ENCODE results near the gene UBA5.
A peak's percentile ranks its signal among the peaks of the same experiment; 100 is the strongest.

The UBA5 gene

DNA sequence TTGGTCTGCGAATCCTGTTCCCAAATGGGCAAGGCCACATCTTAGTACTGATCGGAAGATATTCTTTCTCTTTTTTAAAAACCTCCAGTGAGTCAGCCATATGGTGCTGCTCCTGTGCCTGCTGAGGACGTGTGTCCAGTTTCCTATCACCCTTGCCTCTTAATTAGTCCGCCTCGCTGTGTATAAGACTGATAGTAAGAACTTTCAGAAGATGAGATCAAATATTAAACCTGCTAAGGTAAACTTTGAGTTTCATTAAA lies 612 bp downstream of the UBA5 start:
- H3K36me3 ChIP-seq (ENCODE audit: control insufficient read depth, insufficient read depth, low read length): no peaks in the 10 kb centered on the region
- H3K27me3 ChIP-seq (replicated peaks; ENCODE audit: control insufficient read depth, insufficient read depth, low read length): no peaks in the 10 kb centered on the region
- TF ChIP-seq, protein P1, sequence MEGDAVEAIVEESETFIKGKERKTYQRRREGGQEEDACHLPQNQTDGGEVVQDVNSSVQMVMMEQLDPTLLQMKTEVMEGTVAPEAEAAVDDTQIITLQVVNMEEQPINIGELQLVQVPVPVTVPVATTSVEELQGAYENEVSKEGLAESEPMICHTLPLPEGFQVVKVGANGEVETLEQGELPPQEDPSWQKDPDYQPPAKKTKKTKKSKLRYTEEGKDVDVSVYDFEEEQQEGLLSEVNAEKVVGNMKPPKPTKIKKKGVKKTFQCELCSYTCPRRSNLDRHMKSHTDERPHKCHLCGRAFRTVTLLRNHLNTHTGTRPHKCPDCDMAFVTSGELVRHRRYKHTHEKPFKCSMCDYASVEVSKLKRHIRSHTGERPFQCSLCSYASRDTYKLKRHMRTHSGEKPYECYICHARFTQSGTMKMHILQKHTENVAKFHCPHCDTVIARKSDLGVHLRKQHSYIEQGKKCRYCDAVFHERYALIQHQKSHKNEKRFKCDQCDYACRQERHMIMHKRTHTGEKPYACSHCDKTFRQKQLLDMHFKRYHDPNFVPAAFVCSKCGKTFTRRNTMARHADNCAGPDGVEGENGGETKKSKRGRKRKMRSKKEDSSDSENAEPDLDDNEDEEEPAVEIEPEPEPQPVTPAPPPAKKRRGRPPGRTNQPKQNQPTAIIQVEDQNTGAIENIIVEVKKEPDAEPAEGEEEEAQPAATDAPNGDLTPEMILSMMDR (IDR thresholded peaks at IDR 0.05; ENCODE audit: insufficient read depth, low read length, poor library complexity, severe bottlenecking): peak; percentile 9
- no peak for DNase-seq (ENCODE audit: extremely low read depth, insufficient read length)
- peak overlapping the region; percentile 95 for H3K4me3 ChIP-seq (replicated peaks; ENCODE audit: low read depth, low read length)

DNA sequence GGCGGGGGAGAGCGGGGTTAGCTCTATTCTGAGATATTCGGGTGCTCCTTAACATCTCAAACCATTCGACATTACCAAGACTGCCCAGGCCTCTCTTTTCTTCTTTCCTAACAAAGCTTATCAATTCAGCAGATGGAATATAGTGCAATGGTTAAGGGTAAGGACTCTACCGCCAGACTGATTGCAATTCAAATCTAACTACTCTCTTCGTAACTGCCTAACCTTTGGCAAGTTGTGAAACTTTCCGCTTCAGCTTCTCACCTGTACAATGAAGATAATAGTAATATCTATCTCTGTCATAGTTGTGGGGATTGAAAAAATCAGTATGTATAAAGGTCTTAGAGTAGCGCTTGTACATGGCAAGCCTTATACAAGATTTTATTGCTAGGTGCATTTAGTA lies 972 bp downstream of the UBA5 start:
- Histone ChIP-seq H3K27me3 (replicated peaks; ENCODE audit: control insufficient read depth, insufficient read depth, low read length) (no peaks in the 10 kb centered on the region), H3K4me3 (replicated peaks; ENCODE audit: low read depth, low read length) (peak overlapping the region; percentile 95), H3K36me3 (ENCODE audit: control insufficient read depth, insufficient read depth, low read length) (no peaks in the 10 kb centered on the region)
- TF ChIP-seq, protein P1 (IDR thresholded peaks at IDR 0.05; ENCODE audit: insufficient read depth, low read length, poor library complexity, severe bottlenecking): no peak
- DNase-seq (ENCODE audit: extremely low read depth, insufficient read length): no peak

DNA sequence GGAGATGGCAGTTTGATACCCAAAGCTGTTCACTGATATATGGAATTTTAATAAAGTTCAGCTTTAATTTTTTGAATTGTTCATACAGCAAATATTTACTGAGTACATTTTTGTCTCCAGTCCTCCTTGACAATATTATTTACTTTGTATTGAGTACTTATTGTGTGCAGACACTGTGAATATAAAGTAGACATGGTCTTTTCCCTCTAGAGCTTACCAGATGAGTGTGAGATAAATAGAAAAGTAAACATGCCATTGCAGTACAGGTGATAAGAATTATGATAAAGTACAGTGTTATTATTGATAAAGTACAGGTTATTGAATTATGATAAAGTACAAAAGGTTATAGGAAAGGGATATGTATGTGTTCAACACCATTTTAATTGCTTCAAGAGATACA lies 2.1 kb downstream of the UBA5 start:
- TF ChIP-seq, protein P1 (IDR thresholded peaks at IDR 0.05; ENCODE audit: insufficient read depth, low read length, poor library complexity, severe bottlenecking): no peak
- H3K36me3 ChIP-seq (ENCODE audit: control insufficient read depth, insufficient read depth, low read length): no peaks in the 10 kb centered on the region
- H3K27me3 ChIP-seq (replicated peaks; ENCODE audit: control insufficient read depth, insufficient read depth, low read length): no peaks in the 10 kb centered on the region
- peak overlapping the region; percentile 95; the same call in 1 of the 2 replicates for H3K4me3 ChIP-seq (replicated peaks; ENCODE audit: low read depth, low read length)
- DNase-seq (ENCODE audit: extremely low read depth, insufficient read length): no peak

DNA sequence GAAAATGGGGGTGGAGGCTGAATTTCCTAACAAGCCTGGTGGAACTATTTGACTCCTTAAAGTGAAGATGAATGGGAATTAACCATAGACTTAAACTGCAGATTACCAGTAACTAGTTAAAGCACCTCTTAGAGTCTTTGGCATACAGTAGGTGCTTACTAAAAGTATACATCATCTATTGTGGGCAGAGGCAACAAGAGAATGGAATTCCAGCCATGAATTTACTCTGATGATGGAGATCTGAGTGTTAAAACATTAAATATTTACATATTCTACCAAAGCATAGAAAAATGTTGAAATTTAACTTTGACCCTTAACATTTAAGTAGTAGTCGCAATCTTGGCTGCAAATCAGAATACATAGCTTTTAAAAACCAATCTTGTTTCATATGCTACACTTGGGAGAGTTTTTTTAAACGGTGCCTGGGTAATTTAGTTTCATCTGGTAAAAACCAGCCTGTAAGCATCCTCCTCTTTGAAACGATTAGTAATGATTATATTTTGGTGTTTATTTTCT lies 5.2 kb downstream of the UBA5 start:
- Histone ChIP-seq H3K27me3 (replicated peaks; ENCODE audit: control insufficient read depth, insufficient read depth, low read length) (no peaks in the 10 kb centered on the region), H3K4me3 (replicated peaks; ENCODE audit: low read depth, low read length) (no peak overlapping the region), H3K36me3 (ENCODE audit: control insufficient read depth, insufficient read depth, low read length) (no peaks in the 10 kb centered on the region)
- no peak for DNase-seq (ENCODE audit: extremely low read depth, insufficient read length)
- TF ChIP-seq, protein P1 (IDR thresholded peaks at IDR 0.05; ENCODE audit: insufficient read depth, low read length, poor library complexity, severe bottlenecking): no peak

DNA sequence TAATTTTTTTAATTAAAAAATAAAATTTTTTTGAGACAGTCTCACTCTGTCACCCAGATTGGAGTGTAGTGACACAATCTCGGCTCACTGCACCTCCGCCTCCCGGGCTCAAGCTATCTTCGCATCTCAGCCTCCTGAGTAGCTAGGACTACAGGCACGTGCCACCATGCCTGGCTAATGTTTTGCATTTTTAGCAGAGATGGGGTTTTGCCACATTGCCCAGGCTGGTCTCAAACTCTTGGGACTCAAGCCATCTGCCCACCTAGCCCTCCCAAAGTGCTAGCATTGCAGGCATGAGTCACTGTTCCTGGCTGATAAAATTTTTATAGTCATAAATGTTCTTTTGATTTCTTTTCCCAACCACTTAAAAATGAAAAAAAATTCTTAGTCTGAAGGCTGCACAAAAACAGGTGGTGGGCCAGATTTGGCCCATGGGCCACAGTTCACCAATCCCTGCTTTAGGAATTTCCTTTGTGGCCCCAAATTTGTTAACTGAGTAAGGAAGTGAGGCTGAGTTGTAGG lies 9.2 kb downstream of the UBA5 start:
- Histone ChIP-seq H3K27me3 (replicated peaks; ENCODE audit: control insufficient read depth, insufficient read depth, low read length) (no peaks in the 10 kb centered on the region), H3K4me3 (replicated peaks; ENCODE audit: low read depth, low read length) (no peak overlapping the region), H3K36me3 (ENCODE audit: control insufficient read depth, insufficient read depth, low read length) (peaks cover under 1% of the 10 kb centered on the region; the same call in 1 of the 2 replicates)
- DNase-seq (ENCODE audit: extremely low read depth, insufficient read length): no peak
- TF ChIP-seq, protein P1 (IDR thresholded peaks at IDR 0.05; ENCODE audit: insufficient read depth, low read length, poor library complexity, severe bottlenecking): no peak

DNA sequence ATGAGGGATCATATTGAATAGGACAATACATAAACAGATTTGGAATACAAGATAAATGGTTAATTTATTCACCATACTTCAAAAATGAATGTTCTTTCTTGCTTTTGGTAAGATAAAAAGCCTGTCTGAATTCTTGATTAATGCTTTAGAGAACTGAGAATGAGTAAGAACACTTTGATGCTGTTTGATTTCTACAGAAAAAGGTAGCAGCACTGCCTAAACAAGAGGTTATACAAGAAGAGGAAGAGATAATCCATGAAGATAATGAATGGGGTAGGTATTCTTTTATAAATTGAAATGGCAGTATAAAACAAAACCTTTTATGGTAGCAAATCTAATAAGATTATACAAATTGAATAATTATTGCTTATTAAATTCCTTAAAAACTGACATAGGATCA lies 15.3 kb downstream of the UBA5 start:
- H3K27me3 ChIP-seq (replicated peaks; ENCODE audit: control insufficient read depth, insufficient read depth, low read length): no peaks in the 10 kb centered on the region
- TF ChIP-seq, protein P1 (IDR thresholded peaks at IDR 0.05; ENCODE audit: insufficient read depth, low read length, poor library complexity, severe bottlenecking): no peak
- H3K4me3 ChIP-seq (replicated peaks; ENCODE audit: low read depth, low read length): no peak overlapping the region
- no peak for DNase-seq (ENCODE audit: extremely low read depth, insufficient read length)
- H3K36me3 ChIP-seq (ENCODE audit: control insufficient read depth, insufficient read depth, low read length): peaks cover 2% of the 10 kb centered on the region; the same call in 1 of the 2 replicates

Data from GM06990 (cell line).